AG09309 (cell line): ENCODE results near the gene ENTR1.

Source experiments
- DNase-seq: peaks from one replicate; pipeline ENCODE4 v3.0.0-alpha.2; 2010; ENCODE audit warnings: low read depth
- H3K4me3 ChIP-seq: 2 replicates; pipeline ENCODE4 v1.5.1; 2011; ENCODE audit warnings: mild to moderate bottlenecking, low read depth, low read length, moderate library complexity; ENCODE audit not compliant: control insufficient read depth
- CTCF ChIP-seq: IDR thresholded peaks from 2 replicates; pipeline ENCODE4 v1.5.1; 2011; ENCODE audit warnings: mild to moderate bottlenecking, low read depth, low read length, inconsistent platforms; ENCODE audit not compliant: insufficient read depth, control insufficient read depth; ENCODE audit errors: missing control alignments

ENTR1 gene

GRCh38 chr9:136358888-136359287, 51.5 kb downstream of the ENTR1 start:
- no peak for DNase-seq
- TF ChIP-seq CTCF = no peak
- no peak overlapping the region for H3K4me3 ChIP-seq

GRCh38 chr9:136358016-136358415, 52.4 kb downstream of the ENTR1 start:
- no peak for DNase-seq
- no peak for TF ChIP-seq CTCF
- no peak overlapping the region for H3K4me3 ChIP-seq

- TF ChIP-seq CTCF = no peak
- DNase-seq = no peak
- H3K4me3 ChIP-seq = no peak overlapping the region
These were observed 53.1 kb downstream of the ENTR1 start for GRCh38 chr9:136357202-136357725.

- TF ChIP-seq CTCF = no peak
These were observed 54.5 kb downstream of the ENTR1 start for GRCh38 chr9:136355616-136356557.

GRCh38 chr9:136354592-136355085, 55.8 kb downstream of the ENTR1 start:
- no peak for DNase-seq
- no peak overlapping the region for H3K4me3 ChIP-seq
- no peak for TF ChIP-seq CTCF

More at GRCh38 chr9:136355616-136356557, 54.5 kb downstream of the ENTR1 start:
- H3K4me3 ChIP-seq = no peak overlapping the region
- DNase-seq = no peak

- DNase-seq = no peak
- no peak overlapping the region for H3K4me3 ChIP-seq
- no peak for TF ChIP-seq CTCF
These were observed 56.5 kb downstream of the ENTR1 start for GRCh38 chr9:136353757-136354488.
